OCI-LY1 (cell line): Measurements from ENCODE around the gene PTPRJ.

Source experiments
- H2AFZ ChIP-seq: fragments of 200-600 bp; sonication (generic), shearing (Covaris generic); 2 replicates; pipeline ENCODE4 v1.6.0; 2014; ENCODE audit warnings: antibody characterized with exemption, mild to moderate bottlenecking, low read length
- H3F3A ChIP-seq: fragments of 200-600 bp; sonication (generic), shearing (Covaris generic); 2 replicates; pipeline ENCODE4 v1.6.0; 2014; ENCODE audit warnings: mild to moderate bottlenecking, antibody characterized with exemption, low read length, moderate library complexity; ENCODE audit not compliant: insufficient read depth
- H3K27ac ChIP-seq: fragments of 200-600 bp; sonication (generic); 2 replicates; pipeline ENCODE4 v1.5.1; 2014; ENCODE audit warnings: low read length, mixed run types, mild to moderate bottlenecking, low read depth; ENCODE audit not compliant: poor library complexity, severe bottlenecking
- H3K27me3 ChIP-seq: fragments of 200-600 bp; sonication (generic); 2 replicates; pipeline ENCODE4 v1.6.0; 2014; ENCODE audit warnings: antibody characterized with exemption, mild to moderate bottlenecking, low read length, moderate library complexity; ENCODE audit not compliant: insufficient read depth
- H3K36me3 ChIP-seq: fragments of 200-600 bp; sonication (generic); 2 replicates; pipeline ENCODE4 v1.6.1; 2014; ENCODE audit warnings: mild to moderate bottlenecking, antibody characterized with exemption, low read length, moderate library complexity, mixed read lengths; ENCODE audit not compliant: insufficient read depth
- H3K4me1 ChIP-seq: fragments of 200-600 bp; sonication (generic); 2 replicates; pipeline ENCODE4 v1.5.1; 2014; ENCODE audit warnings: mild to moderate bottlenecking, low read length, moderate library complexity; ENCODE audit not compliant: insufficient read depth, severe bottlenecking
- H3K4me2 ChIP-seq: fragments of 200-600 bp; sonication (generic), shearing (Covaris generic); 2 replicates; pipeline ENCODE4 v1.6.1; 2014; ENCODE audit warnings: low read length
- H3K4me3 ChIP-seq: fragments of 200-600 bp; sonication (generic); 2 replicates; pipeline ENCODE4 v1.5.1; 2014; ENCODE audit warnings: low read length, low read depth, mild to moderate bottlenecking, mixed read lengths; ENCODE audit not compliant: poor library complexity, severe bottlenecking
- H3K79me2 ChIP-seq: fragments of 200-600 bp; shearing (Covaris generic); 2 replicates; pipeline ENCODE4 v1.6.1; 2016; ENCODE audit warnings: mixed run types, low read length, mixed read lengths; ENCODE audit not compliant: insufficient read depth
- H3K9ac ChIP-seq: fragments of 200-600 bp; sonication (generic), shearing (Covaris generic); 2 replicates; pipeline ENCODE4 v1.6.1; 2014; ENCODE audit warnings: mild to moderate bottlenecking, low read length, mixed read lengths
- H3K9me2 ChIP-seq: fragments of 200-600 bp; sonication (generic), shearing (Covaris generic); 2 replicates; pipeline ENCODE4 v1.6.1; 2014; ENCODE audit warnings: low read depth, mild to moderate bottlenecking, low read length, mixed read lengths
- H3K9me3 ChIP-seq: fragments of 200-600 bp; shearing (Covaris generic); 2 replicates; pipeline ENCODE4 v1.6.1; 2014; ENCODE audit warnings: low read length, mixed read lengths
- H4K20me1 ChIP-seq: fragments of 200-600 bp; sonication (generic), shearing (Covaris generic); 2 replicates; pipeline ENCODE4 v1.6.0; 2016; ENCODE audit warnings: mild to moderate bottlenecking, low read length; ENCODE audit not compliant: insufficient read depth
- EZH2 ChIP-seq: fragments of 200-600 bp; sonication (generic), shearing (Covaris generic); IDR thresholded peaks from 2 replicates; pipeline ENCODE4 v1.8.0; 2017; ENCODE audit warnings: borderline replicate concordance, mixed run types, mild to moderate bottlenecking, antibody characterized with exemption, low read length, moderate library complexity, mixed read lengths
- TF ChIP-seq, protein P1 (sequence below): fragments of 200-600 bp; sonication (generic), shearing (Covaris generic); IDR thresholded peaks from 2 replicates; pipeline ENCODE4 v1.5.1; 2017; ENCODE audit warnings: mild to moderate bottlenecking, antibody characterized with exemption, low read length, moderate library complexity, mixed read lengths

Gene PTPRJ

DNA sequence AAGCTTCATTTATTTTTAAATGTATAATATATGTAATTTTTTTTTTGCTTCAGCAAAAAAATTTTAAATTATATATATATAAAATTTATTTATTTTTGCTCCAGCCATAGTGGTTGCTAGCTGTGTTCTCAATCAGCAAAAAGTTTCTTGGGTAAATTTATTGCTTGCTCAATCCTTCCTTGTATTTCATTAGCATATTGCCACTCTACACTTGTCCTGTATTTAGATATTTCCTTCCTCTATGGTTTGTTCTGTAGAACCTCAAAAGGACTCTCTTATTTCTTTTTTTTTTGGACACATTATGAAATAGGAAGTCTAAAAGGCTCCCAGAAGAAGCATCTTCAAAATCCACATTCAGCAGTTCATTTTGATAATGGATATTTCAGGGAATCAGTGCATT lies 2.3 kb downstream of the PTPRJ start:
- Histone ChIP-seq H3K9me2 (no peaks in the 10 kb centered on the region), H3K4me3 (peak overlapping the region; percentile 83), H3K27ac (peak overlapping the region; percentile 87), H4K20me1 (no peaks in the 10 kb centered on the region), H2AFZ (no peak overlapping the region), H3K9me3 (no peaks in the 10 kb centered on the region), H3K27me3 (no peaks in the 10 kb centered on the region), H3K4me1 (peaks cover 66% of the 10 kb centered on the region), H3K9ac (peak overlapping the region; percentile 92), H3K36me3 (peaks cover 36% of the 10 kb centered on the region), H3K79me2 (peaks cover 66% of the 10 kb centered on the region), H3F3A (no peaks in the 10 kb centered on the region), H3K4me2 (peak overlapping the region; percentile 86)
- TF ChIP-seq EZH2, result no peak
- TF ChIP-seq, protein P1, sequence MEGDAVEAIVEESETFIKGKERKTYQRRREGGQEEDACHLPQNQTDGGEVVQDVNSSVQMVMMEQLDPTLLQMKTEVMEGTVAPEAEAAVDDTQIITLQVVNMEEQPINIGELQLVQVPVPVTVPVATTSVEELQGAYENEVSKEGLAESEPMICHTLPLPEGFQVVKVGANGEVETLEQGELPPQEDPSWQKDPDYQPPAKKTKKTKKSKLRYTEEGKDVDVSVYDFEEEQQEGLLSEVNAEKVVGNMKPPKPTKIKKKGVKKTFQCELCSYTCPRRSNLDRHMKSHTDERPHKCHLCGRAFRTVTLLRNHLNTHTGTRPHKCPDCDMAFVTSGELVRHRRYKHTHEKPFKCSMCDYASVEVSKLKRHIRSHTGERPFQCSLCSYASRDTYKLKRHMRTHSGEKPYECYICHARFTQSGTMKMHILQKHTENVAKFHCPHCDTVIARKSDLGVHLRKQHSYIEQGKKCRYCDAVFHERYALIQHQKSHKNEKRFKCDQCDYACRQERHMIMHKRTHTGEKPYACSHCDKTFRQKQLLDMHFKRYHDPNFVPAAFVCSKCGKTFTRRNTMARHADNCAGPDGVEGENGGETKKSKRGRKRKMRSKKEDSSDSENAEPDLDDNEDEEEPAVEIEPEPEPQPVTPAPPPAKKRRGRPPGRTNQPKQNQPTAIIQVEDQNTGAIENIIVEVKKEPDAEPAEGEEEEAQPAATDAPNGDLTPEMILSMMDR, result no peak

DNA sequence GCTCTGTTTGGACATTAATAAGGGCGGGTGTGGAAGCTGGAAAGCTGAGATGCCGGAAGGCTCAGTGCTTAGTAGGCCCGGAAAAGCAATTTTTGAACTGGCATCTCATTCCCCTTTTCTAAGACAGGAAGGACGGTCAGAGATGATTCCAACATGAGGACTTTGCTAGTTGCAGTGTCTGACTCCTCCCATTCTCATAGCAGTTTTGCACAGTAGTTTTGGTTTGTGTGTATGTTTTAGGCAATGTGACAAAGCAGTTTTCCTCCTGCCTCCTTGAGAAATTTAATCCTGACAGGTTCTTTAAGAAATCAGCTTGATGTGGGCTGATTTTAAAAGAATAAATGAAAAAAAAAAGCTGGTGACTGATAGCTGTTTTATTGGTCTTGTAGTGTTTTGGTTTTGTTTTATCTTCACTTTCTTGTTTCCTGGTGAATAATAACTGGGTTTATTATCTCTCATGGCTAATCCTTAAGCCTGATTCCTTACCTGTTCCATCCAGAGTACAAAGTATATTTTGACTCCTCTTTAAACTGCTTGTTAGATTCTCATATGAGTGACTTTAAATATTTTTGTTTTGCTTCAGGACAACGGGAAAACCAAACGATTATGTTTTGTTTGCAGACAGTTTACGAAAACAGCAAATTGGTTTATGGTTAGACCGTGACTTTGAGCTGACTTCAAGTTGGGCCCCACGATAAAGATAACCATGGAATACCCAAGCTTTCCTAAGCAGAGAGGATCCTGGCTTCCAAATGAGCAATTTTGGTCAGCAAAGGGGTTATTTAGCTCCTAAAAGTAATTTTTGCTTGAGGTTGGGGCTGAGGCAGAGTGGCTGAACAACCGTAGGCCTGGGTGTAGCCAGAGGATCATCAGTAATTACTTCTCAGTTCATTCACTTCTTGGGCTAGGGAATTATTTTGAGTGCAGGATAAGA lies 3.4 kb downstream of the PTPRJ start:
- TF ChIP-seq EZH2, result no peak
- TF ChIP-seq, protein P1, result no peak
- Histone ChIP-seq H2AFZ (no peak overlapping the region), H3K27ac (peak overlapping the region; percentile 87)

DNA sequence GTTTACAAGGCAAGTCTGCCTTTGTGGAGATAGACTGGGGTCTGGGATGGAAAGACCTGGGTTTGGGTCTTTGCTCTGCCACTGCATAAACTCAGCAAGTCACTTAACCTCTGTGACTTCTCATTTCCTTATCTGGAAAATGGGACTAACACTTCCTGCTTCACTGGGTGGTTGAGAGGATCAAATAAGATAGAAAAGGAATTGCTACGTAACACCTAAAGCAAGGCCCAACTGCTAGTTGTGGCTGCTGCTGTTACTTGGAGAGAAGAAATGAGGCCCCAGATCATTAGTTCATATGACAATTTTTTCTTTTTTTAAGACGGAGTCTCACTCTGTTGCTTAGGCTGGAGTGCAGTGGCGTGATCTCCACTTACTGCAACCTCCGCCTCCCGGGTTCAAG lies 5.9 kb downstream of the PTPRJ start:
- Histone ChIP-seq H3K9me3 (no peaks in the 10 kb centered on the region), H3K9me2 (no peaks in the 10 kb centered on the region), H3K4me2 (peak overlapping the region; percentile 65; the same call in 1 of the 2 replicates), H3K9ac (peak overlapping the region; percentile 24; the same call in 1 of the 2 replicates), H3K36me3 (peaks cover 42% of the 10 kb centered on the region), H3K4me3 (no peak overlapping the region), H3K79me2 (peaks cover 98% of the 10 kb centered on the region), H3K27ac (peak overlapping the region; percentile 91), H4K20me1 (no peaks in the 10 kb centered on the region), H2AFZ (no peak overlapping the region), H3K4me1 (peaks cover 89% of the 10 kb centered on the region), H3F3A (no peaks in the 10 kb centered on the region), H3K27me3 (no peaks in the 10 kb centered on the region)
- TF ChIP-seq, protein P1, result no peak
- no peak for TF ChIP-seq EZH2

More for the DNA sequence above, 3.4 kb downstream of the PTPRJ start:
- Histone ChIP-seq H3K9me3 (no peaks in the 10 kb centered on the region), H3K4me2 (peak overlapping the region; percentile 77), H3F3A (no peaks in the 10 kb centered on the region), H4K20me1 (no peaks in the 10 kb centered on the region), H3K9me2 (no peaks in the 10 kb centered on the region), H3K79me2 (peaks cover 77% of the 10 kb centered on the region), H3K27me3 (no peaks in the 10 kb centered on the region), H3K9ac (peak overlapping the region; percentile 92), H3K4me1 (peaks cover 77% of the 10 kb centered on the region), H3K4me3 (peak overlapping the region; percentile 83), H3K36me3 (peaks cover 42% of the 10 kb centered on the region)
